GM12875 (cell line): Measurements from ENCODE around the gene C11orf86.

ENCODE experiments used
- H3K4me3 ChIP-seq: one replicate; pipeline ENCODE4 v1.5.1; 2011; ENCODE audit warnings: low read depth, low read length, control low read depth
- TF ChIP-seq, protein P1 (sequence below): IDR thresholded peaks from 2 replicates; pipeline ENCODE4 v1.5.1; 2011; ENCODE audit warnings: low read depth, mild to moderate bottlenecking, control low read depth, inconsistent platforms, low read length, moderate library complexity, borderline replicate concordance; ENCODE audit not compliant: insufficient read depth

The C11orf86 gene

GRCh38 chr11:66973956-66974580 lies 1.0 kb upstream of the C11orf86 start:
- H3K4me3 ChIP-seq = no peak overlapping the region
- TF ChIP-seq, protein P1, sequence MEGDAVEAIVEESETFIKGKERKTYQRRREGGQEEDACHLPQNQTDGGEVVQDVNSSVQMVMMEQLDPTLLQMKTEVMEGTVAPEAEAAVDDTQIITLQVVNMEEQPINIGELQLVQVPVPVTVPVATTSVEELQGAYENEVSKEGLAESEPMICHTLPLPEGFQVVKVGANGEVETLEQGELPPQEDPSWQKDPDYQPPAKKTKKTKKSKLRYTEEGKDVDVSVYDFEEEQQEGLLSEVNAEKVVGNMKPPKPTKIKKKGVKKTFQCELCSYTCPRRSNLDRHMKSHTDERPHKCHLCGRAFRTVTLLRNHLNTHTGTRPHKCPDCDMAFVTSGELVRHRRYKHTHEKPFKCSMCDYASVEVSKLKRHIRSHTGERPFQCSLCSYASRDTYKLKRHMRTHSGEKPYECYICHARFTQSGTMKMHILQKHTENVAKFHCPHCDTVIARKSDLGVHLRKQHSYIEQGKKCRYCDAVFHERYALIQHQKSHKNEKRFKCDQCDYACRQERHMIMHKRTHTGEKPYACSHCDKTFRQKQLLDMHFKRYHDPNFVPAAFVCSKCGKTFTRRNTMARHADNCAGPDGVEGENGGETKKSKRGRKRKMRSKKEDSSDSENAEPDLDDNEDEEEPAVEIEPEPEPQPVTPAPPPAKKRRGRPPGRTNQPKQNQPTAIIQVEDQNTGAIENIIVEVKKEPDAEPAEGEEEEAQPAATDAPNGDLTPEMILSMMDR = no peak

DNA sequence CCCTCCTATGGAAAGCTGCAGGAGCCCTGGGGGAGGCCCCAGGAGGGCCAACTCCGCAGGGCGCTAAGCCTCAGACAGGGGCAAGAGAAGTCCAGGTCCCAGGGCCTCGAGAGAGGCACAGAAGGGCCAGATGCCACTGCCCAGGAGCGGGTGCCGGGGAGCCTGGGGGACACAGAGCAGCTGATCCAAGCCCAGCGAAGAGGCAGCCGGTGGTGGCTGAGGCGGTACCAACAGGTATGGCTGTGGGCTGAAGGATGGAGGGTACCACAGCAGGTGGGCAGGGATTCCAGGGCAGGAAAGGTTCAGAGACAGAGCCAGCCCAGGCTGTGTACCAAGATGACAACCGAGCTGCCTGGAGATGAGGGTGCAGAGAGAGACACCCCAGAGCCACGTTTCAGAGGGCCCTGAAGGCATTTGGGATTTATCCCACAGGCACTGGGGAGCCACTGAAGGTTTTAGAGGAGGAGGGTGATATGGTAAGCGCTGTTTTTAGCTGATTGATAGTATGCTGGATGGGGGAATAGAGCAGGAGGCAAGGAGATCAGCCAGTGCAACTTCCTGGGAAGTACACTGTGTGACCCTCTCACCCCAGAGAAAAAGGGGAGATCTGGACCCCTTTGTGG lies 412 bp downstream of the C11orf86 start:
- TF ChIP-seq, protein P1 = no peak
- H3K4me3 ChIP-seq = no peak overlapping the region

DNA sequence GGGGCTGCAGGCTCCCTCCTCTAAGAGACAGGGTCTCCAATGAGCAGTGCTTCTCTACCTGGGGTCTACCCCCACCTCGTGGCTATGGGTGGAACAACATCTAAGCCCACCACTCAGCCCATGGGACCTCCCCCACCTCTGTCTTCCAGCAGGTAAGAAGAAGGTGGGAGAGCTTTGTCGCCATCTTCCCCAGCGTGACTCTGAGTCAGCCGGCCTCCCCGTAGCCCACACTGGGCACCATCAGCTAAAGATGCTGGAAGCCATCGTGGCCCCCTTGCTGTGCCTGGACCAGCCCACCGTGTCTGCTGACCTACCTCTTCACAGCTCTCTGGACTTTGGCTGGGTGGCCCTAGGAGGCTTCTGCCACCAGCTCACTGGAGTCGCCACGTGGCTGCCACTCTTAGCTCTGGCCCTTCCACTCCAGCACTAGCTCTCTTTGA lies 944 bp downstream of the C11orf86 start:
- TF ChIP-seq, protein P1 = peak; percentile 68
- H3K4me3 ChIP-seq = no peak overlapping the region

DNA sequence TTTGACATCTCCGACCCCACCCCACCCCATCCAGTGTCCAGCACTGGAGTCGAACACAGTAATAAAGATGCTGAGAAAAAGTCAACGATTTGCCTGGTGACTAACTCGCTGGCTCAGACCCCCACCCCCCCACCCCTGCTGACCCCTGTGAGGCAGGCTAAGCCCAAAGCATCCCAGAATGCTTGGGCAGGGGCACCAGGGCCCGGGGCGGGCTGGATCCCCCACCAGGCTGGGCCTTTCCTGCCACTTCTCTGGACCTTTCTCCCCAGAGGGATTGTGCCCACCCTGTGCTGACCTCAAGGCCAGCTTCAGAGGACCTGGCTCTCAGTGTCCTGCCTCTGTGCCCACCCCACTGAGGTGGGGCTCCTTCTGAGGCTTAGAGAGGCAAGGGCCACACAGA lies 1.8 kb downstream of the C11orf86 start:
- H3K4me3 ChIP-seq = no peak overlapping the region

DNA sequence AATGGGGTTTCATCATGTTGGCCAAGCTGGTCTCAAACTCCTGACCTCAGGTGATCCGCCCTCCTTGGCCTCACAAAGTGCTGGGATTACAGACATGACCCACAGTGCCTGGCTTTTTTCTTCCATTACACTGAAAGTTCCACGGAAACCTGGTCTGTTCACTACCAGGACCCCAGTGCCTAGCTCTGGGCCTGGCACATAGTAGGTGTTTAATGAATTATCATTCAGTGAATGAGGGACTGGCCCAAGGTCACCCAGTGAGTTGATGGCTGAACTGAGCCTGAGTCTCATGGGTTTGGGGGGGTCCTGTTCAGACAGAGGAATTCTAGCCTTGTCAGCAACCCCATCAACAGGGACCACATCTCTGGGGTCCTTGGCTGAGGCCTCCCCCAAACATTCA lies 3.1 kb downstream of the C11orf86 start:
- TF ChIP-seq, protein P1 = no peak

More for the DNA sequence above, 1.8 kb downstream of the C11orf86 start:
- TF ChIP-seq, protein P1 = no peak

GRCh38 chr11:66978717-66979116 lies 3.6 kb downstream of the C11orf86 start:
- TF ChIP-seq, protein P1 = no peak
- H3K4me3 ChIP-seq = no peak overlapping the region

More for the DNA sequence above, 3.1 kb downstream of the C11orf86 start:
- no peak overlapping the region for H3K4me3 ChIP-seq

DNA sequence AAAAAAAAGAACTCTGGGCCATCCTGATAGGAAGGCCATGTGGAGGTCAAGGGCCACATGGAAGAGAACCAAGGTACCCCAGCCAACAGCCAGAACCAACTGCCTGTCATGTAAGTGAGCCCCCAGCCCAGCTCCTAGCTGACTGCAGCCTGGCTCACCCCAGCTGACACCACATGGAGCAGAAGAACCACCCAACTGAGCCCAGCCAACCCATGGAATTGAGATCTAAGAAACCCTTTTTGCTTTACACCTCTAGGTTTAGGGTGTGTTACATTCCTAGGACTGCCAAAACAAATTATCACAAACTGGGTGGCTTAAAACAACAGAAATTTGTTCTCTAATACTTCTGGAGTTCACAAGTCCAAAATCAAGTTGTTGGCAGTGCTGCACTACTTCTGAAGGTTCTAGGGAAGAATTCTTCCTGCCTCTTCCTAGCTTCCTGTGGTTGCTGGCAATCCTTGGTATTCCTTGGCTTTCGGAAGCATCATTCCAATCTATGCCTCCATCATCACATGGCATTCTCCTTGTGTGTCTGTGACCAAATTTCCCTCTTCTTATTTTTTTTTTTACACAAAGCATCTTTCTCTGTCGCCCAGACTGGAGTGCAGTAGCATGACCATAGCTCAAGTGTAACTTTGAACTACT lies 4.4 kb downstream of the C11orf86 start:
- no peak overlapping the region for H3K4me3 ChIP-seq
- TF ChIP-seq, protein P1 = no peak
